Islet precursor cell (in vitro differentiated cells): ENCODE measurements around the gene POLD2.

Source experiments
- DNase-seq: peaks from one replicate; pipeline ENCODE4 v3.0.0-alpha.2; 2018

POLD2 gene

DNA sequence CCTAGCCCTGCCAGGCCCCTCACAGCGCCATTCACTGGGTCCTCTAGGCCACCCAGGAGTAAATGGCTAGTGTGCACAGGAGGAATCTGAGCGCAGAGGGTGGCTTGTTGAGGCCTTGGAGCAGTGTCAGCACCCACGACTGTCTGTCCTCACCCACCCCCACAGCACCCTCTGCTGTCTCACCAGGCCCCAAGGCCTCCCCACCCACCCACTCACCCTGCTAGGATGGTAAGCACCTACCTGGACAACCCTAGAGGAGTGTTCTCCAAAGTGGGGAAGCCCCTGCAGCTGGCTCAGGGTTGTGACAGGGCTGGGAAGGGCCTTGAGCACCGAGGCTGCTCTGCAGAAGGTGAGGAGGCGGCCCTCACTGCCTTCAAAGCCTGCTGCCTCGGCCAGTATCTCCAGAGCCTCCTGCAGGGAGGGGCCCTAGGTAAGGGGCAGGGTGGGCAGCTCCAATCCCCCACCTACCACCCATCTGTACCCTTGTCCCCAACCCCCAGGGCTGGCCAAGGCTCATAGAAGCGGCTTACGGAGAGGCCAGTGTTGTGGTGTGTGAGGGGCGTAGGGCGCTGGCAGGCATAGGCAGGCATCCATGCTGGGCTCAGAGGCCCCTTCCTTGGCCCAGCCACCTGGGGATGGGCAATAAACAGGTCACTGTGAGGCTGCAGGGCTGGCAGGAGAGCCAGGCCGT is 43.9 kb downstream of the POLD2 start:
- no peak for DNase-seq

DNA sequence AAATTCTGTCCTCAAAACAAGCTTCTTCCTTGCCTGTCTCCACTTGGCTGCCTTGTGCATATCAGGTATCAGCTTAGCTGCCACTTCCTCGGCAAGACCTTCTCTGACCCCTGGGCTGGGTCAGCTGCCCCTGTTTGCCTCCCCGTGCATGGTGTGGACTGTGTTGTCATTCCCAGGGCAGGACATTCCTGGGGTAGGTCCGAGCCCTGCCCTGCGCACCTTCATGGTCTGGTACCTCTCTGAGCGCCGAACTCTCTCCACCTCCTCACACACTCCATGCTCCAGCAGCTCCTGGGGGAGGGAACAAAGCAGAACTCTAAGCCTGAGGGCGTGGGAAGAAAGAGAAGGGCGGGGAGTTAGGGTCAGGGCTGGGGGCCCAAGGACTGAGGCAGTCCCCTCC is 44.8 kb downstream of the POLD2 start:
- DNase-seq, result no peak

DNA sequence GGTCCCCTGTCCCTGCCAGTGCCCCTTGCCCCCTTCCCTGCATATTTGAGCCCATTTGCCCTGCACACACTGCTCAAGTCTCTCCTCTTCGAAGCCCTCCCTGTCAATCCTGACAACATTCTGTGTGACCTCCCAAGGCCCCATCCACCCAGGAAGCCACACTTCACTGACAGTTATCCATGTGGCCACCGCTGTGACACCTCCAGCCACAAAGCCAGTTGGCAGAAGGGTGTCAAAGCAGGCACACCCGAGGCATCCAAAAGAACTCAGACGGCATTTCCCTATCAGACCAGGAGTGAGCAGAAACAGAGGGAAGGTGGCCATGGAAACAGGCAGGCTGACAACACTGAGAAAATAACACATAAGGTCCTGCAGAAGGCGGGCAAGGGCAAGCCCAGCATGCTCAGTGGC is 45.7 kb downstream of the POLD2 start:
- DNase-seq, result no peak

DNA sequence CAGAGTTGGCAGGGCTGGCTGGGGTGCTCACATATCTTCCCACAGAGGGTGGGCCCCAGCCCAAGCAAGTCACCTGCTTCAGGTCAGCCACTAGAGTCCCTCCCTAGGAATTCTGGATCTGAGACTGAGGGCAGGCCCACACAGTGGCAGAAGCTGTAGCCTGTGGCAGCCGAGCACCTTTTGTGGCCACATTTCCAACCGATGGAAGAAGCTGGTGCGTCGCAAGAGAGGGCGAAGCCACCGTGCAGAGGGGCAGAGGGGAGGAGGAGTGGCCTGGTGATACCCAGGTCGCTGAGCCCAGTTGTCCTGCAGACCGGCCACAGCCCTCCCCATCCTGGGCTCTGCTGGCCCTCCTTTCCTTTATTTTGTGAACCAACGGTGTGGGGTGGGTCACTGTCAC is 46.3 kb downstream of the POLD2 start:
- DNase-seq, result no peak

DNA sequence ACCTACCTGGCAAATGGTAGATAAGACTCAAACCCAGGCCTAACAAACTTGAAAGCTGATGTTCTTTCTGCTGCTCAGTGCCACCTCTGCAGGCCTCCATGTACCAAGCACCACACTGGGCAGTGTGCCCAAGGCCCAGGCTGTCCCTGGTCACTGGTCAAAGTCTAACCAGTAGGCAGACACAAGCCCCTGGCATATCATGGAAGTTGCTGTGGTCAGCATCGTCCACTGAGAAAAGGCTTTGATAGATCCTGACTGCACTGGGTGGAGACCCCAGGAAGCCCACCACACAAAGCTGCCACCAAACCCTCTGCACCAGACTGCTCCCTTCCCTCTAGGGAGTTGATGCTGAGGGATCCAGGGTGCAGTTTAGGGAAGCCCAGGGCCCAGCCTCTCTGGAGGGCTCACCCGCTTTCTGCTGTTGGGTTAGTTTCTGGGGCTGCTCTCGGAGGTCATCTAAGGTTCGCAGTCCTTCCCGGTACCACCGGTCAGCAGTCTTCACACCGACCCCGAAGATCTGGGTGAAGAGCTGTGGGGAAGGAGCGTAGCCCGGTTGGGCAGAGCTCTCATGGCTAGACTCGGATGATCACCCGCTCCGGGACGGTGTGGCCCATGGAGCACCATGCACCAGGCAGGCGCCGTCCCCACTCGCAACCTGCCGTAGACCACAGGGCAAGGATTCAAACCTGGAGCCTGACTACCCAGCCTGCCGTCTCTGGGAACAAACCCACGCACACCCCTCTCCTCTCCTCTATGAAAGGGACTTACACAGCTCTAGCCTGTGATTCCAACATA is 47.0 kb downstream of the POLD2 start:
- DNase-seq, result no peak

GRCh38 chr7:44075296-44076075 is 47.9 kb downstream of the POLD2 start:
- DNase-seq, result no peak

DNA sequence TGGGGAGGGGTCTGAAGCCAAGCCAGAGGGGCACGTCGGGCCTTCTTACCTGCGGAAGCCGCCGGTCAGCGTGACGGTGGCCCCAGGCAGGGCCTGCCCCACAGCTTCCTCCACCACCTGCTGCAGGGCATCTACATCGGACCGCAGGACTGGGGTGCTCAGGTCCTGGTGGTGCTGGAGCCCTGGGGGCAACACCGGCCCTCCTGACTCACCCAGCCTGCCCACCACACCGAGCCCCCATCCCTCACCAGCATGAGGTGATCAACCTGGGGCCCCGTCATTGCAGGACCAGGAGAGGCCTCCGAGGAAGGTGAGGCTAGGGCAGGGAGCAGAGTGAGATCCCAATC is 49.0 kb downstream of the POLD2 start:
- no peak for DNase-seq

GRCh38 chr7:44073664-44074348 is 49.5 kb downstream of the POLD2 start:
- peak; percentile 84 for DNase-seq

DNA sequence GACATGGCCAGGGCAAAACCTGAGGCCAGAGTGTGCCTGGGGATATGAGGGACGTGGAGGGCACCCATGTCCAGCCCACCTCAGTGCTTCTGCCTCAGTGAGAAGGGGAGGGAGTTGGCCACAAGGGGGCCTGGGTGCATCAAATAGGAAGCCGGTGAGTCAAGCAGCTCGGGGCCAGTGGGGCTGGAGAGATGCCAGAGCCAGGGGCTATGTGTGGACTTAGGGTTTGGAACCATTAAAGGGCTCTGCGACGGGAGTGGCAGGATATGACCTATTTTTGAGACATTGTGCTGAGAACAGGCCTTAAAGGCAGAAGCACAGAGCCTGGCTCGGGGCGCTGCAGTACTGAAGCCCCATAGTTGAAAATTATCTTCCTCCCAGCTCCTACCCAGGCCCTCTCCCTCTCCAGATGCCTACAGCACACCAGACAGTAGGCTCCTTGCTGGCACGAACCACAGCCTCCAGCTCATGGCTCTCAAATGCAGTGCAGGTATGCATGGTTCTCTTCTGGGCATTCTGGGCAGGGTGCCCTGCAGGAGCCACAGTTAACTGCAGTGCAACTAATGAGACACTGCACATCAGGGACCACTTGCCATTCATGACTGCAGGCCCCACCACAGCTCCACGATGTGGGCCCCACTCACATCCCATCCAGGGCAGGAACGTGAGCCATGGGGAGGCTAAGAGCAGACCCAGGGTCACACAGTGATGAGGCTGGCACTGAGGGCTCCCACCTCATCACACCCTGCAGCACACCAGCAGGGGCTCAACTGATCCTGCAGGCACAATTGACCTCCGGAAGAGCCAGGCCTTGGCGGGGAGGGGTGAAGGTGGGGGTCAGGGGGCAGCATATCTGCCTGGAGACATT is 50.8 kb downstream of the POLD2 start:
- peak; percentile 91 for DNase-seq

GRCh38 chr7:44071726-44072363 is 51.5 kb downstream of the POLD2 start:
- no peak for DNase-seq

GRCh38 chr7:44068054-44068453 is 55.3 kb downstream of the POLD2 start:
- DNase-seq, result no peak

DNA sequence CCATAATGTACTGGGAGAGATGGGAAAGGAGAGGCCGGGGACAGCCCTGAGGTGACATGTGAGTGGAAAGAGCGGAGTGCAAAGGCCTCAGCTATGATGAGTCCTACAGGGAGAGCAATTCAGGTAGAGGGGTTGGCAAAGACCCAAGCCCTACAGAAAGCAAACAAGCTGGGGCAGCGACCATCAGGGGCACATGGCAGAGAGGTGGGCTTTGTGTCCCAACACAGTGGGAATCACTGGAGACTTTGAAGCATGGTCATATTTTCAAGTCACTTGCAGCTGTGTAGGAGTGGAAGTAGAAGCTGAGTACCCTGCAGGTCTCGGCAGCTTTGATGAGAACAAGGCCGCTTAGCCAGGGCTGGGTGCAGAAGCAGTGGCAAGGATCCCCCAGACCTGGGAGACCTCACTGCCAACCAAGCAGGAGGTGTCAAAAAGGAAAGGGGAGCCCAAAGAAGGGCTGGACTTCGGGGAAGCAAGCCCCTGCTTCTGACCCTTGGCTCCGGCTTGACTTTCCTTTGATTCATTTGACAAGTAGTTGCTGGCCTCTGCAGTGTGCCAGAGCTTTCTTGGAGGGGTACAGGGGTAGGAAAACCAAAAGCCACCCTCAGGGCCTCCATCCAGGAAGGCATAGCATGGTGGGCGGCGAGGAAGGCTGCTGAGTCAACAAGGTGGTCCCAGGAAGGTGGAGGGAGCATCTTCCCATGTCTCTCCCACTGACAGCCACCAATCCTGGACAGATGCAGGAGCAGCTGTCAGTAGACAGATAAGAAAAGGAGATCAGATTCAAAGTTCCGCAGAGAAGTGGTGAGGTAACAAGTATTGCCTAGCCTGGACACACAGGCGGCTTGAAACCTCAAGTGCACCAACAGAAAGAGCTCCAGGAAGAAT is 56.0 kb downstream of the POLD2 start:
- peak; percentile 43 for DNase-seq

DNA sequence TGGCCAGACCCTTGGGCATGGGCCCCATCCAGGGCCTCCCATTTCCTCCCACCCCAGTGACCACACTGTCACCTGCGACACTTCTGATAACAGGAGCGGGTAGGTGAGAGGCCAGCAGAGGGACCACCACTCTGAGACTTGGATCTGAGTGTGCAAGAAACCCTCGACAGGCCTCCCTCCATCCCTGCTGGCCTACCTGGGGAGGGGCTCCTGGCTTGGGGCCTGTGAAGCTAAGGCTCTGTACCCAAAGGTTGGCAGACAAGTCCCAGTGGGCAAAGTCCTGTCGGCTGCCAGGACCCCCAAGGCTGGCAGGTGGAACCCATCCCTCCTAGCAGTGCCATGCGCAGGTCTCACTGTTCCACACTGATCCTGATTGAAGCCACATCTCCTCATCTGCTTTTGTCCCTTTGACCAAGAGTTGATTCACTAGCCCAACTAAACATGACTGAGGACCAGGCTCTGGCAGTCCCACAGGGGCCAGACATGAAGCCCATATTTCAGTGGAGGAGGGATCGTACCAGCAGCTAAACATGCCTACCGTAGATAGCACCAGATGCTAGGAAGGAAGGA is 56.8 kb downstream of the POLD2 start:
- DNase-seq, result peak; percentile 38

DNA sequence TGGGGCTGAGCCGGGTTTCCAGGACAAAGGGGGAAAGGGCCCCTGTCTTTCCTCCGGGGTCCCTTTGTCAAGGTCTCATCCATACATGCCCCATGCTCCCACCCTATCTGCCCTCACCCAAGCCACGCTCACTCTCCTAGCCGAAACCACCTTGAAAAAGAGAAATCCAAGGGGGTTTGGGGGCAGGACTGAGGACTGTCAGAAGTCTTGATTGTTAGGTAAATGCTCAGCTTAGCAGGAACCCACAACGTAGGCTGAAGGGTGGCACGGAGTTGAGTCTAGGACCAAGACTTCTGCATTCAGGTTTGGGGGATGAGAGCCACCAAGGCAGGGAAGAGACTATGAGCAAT is 57.3 kb downstream of the POLD2 start:
- peak; percentile 47 for DNase-seq

DNA sequence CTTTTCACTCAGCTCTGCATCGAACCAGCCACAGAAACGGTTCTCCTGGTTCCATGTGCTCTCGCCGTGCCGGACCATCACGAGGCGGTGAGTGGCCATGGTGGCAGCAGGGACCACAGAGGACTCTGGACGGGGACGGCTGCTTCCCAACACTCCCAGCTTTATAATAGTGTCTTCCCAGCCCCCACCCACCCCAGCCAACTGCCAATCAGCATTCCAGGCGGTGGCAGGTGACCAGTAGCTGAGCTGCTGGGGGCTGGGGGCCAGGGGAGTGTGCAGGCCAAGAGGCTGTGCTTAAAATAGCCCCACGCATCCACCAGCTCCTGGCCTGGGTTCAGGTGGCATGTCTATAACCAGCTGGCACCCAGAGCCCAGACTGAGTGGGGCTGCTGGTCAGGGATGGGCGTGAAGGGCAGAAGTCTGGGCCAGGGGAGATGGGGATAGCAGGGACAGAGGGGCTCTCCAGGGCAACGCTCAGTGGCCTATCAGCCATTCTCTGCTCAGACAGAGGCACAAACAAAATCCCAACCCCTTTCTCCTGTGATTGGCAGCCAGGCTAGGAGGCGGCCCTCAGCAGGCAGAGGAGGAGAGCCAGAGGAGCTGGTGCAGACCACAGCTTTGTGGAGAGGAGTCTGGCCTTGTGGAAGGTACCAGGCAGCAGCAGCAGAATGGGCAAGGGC is 57.8 kb downstream of the POLD2 start, which contains the start of gene PGAM2:
PGAM2 (minus strand) TSS at position 137 of the 680 bp plus-strand sequence; CDS start at position 99, 38 bp downstream.
- peak; percentile 74 for DNase-seq

DNA sequence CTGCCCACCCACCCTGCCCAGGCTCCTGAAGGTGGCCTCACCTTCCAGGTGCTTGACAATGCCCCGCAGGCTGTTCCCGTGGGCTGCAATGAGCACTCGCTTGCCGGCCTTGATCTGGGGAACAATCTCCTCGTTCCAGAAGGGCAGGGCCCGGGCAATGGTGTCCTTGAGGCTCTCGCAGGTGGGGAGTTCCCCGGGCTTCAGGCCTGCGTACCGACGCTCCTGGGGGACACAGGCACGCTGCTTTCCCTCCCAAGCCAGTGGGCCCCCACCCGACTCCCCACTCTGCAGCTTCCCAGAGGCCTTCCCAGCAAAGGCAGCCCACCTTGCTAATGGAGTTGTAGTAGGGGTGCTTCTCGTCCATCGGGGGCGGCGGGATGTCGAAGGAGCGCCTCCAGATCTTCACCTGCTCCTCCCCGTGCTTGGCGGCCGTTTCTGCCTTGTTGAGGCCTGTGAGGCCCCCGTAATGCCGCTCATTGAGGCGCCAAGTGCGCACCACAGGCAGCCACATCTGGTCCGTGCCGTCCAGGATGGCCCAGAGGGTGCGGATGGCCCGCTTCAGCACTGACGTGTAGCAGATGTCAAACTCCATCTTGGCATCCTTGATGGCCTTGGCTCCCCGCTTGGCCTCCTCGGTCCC is 58.4 kb downstream of the POLD2 start:
- peak; percentile 46 for DNase-seq
